B cell (primary cell): ENCODE results near the gene EIF4G1. TPM values are rescaled to one million over a fixed set of nuclear protein-coding genes. Genes with fewer than 3 reads are reported as not detected.

Experiments used
- ATAC-seq: fragments of 200-7000 bp; cut with Tn5 transposase; one replicate; pipeline ENCODE4 v1.10.0; 2021; ENCODE audit warnings: low read depth, mild to moderate bottlenecking, moderate number of reproducible peaks, moderate library complexity
- CTCF ChIA-PET: fragments of 350-600 bp; sonication (Branson Sonifier 250); formaldehyde crosslinking; loops from one replicate; lab custom pipeline; 2021; ENCODE audit warnings: antibody characterized with exemption, inconsistent platforms; lab: Charles Lee
- POLR2A ChIA-PET: fragments of 350-600 bp; sonication (Branson Sonifier 250); formaldehyde crosslinking; loops from one replicate; lab custom pipeline; 2021; ENCODE audit warnings: antibody characterized with exemption; lab: Charles Lee
- DNase-seq: peaks from one replicate; pipeline ENCODE4 v3.0.0; 2013
- H2AFZ ChIP-seq: 2 replicates; pipeline ENCODE4 v1.6.1; 2012; ENCODE audit warnings: mild to moderate bottlenecking, low read depth, low read length; ENCODE audit not compliant: insufficient read depth, poor library complexity, severe bottlenecking
- H3K27ac ChIP-seq, 2 donors: 1 replicate in 1 of 2; 2 replicates in 1 of 2; pipeline ENCODE4 v1.5.1; 2012 to 2013; ENCODE audit warnings: low read length in 2 of 2, mild to moderate bottlenecking in 2 of 2, moderate library complexity in 1 of 2
- H3K27me3 ChIP-seq, 4 experiments: fragments of 200-600 bp in 1 of 4; sonication (generic) in 1 of 4; replicated peaks in 1 of 4; 1 replicate in 2 of 4; 2 replicates in 2 of 4; pipeline versions ENCODE4 v1.6.1 to v1.7.0; 2013 to 2016; ENCODE audit warnings: low read length in 3 of 4, mild to moderate bottlenecking in 2 of 4, mixed read lengths in 1 of 4, moderate library complexity in 1 of 4; ENCODE audit not compliant: insufficient read depth in 4 of 4, control insufficient read depth in 3 of 4; ENCODE audit errors: control extremely low read depth in 1 of 4
- H3K36me3 ChIP-seq, 2 experiments: replicated peaks in 1 of 2; 1 replicate in 1 of 2; 2 replicates in 1 of 2; pipeline versions ENCODE4 v1.6.1 to v1.7.1; 2013; ENCODE audit warnings: low read length in 1 of 2; ENCODE audit not compliant: insufficient read depth in 2 of 2, control insufficient read depth in 1 of 2; ENCODE audit errors: control extremely low read depth in 1 of 2, extremely low read depth in 1 of 2
- H3K4me1 ChIP-seq, 2 donors: fragments of 200-600 bp in 1 of 2; sonication (generic) in 1 of 2; 1 replicate in 1 of 2; 2 replicates in 1 of 2; pipeline versions ENCODE4 v1.5.1 to v1.6.1; 2013 to 2017; ENCODE audit warnings: low read length in 2 of 2; ENCODE audit not compliant: control insufficient read depth in 2 of 2, insufficient read depth in 2 of 2
- H3K4me2 ChIP-seq: replicated peaks from 2 replicates; pipeline ENCODE3; 2012; ENCODE audit warnings: mild to moderate bottlenecking, low read depth, low read length; ENCODE audit not compliant: poor library complexity, severe bottlenecking
- H3K4me3 ChIP-seq, 5 experiments: fragments of 200-600 bp in 1 of 5; sonication (generic) in 1 of 5; 1 replicate in 3 of 5; 2 replicates in 2 of 5; pipeline versions ENCODE4 v1.5.1 to v1.7.0; 2011 to 2016; ENCODE audit warnings: low read length in 4 of 5, mild to moderate bottlenecking in 4 of 5, low read depth in 2 of 5, control low read depth in 1 of 5, moderate library complexity in 1 of 5; ENCODE audit not compliant: insufficient read depth in 1 of 5; ENCODE audit errors: control extremely low read depth in 1 of 5, extremely low read depth in 1 of 5
- H3K79me2 ChIP-seq: fragments of 200-600 bp; sonication (generic); one replicate; pipeline ENCODE4 v1.6.0; 2016; ENCODE audit warnings: low read length; ENCODE audit not compliant: control insufficient read depth, insufficient read depth
- H3K9ac ChIP-seq: fragments of 200-600 bp; sonication (generic); 2 replicates; pipeline ENCODE4 v1.6.1; 2017; ENCODE audit warnings: mild to moderate bottlenecking, low read length, moderate library complexity
- H3K9me3 ChIP-seq, 3 donors: one replicate each; pipeline versions ENCODE4 v1.6.1 to v1.7.1; 2013; ENCODE audit warnings: low read length in 2 of 3; ENCODE audit not compliant: control insufficient read depth in 2 of 3, insufficient read depth in 1 of 3; ENCODE audit errors: control extremely low read depth in 1 of 3
- H4K20me1 ChIP-seq: 2 replicates; pipeline ENCODE4 v1.6.0; 2012; ENCODE audit warnings: mild to moderate bottlenecking, low read length; ENCODE audit not compliant: insufficient read depth, control insufficient read depth, poor library complexity, severe bottlenecking
- H3K27ac Mint-ChIP-seq: one replicate; pipeline ENCODE4 v1.8.0; 2021; ENCODE audit warnings: mixed read lengths
- H3K27me3 Mint-ChIP-seq: one replicate; pipeline ENCODE4 v1.8.0; 2021; ENCODE audit warnings: mixed read lengths
- H3K4me1 Mint-ChIP-seq: one replicate; pipeline ENCODE4 v1.8.0; 2021; ENCODE audit warnings: mixed read lengths
- H3K4me3 Mint-ChIP-seq: one replicate; pipeline ENCODE4 v1.8.0; 2021; ENCODE audit warnings: mixed read lengths
- H3K9me3 Mint-ChIP-seq: one replicate; pipeline ENCODE4 v1.8.0; 2022; ENCODE audit warnings: mixed read lengths; ENCODE audit not compliant: insufficient read depth
- EZH2 ChIP-seq: IDR thresholded peaks from 2 replicates; pipeline ENCODE4 v1.6.1; 2012; ENCODE audit warnings: borderline replicate concordance, low read depth, mild to moderate bottlenecking, moderate library complexity, low read length; ENCODE audit not compliant: insufficient read depth, poor library complexity, severe bottlenecking
- WGBS: methylation state at CpG from one replicate; pipeline ENCODE4 v1.1.5; 2013; ENCODE audit warnings: missing lambda C conversion rate; ENCODE audit not compliant: insufficient coverage; 5-methylcytosine and 5-hydroxymethylcytosine counted together
- intact Hi-C: fragments of 100-400 bp; cut with micrococcal nuclease; formaldehyde crosslinking; loops from one replicate; pipeline ENCODE4 v1.10.0; 2022
- polyA plus RNA-seq: library from polyadenylated mRNA; depleted of rRNA; stranded (reverse); fragments of >200 nt; gene quantifications from 2 replicates; pipeline ENCODE4 v1.2.3, GENCODE V29; 2012
- total RNA-seq, 2 donors: library from RNA; stranded (reverse); fragments of 120-200 nt in 1 of 2; gene quantifications; 1 replicate in 1 of 2; 2 replicates in 1 of 2; pipeline versions ENCODE4 v1.2.3 to v1.2.4, GENCODE V29; 2013 to 2022
- TF ChIP-seq, protein P1 (sequence below): fragments of 200-600 bp; IDR thresholded peaks from one replicate; pipeline ENCODE4 v1.8.0; 2022; ENCODE audit warnings: antibody characterized with exemption, mild to moderate bottlenecking

EIF4G1 gene
- total and polyA plus RNA-seq, 2 donors (not counting 1 experiment from before 2014, with no cell fraction given), result 65.8 to 160 TPM

DNA sequence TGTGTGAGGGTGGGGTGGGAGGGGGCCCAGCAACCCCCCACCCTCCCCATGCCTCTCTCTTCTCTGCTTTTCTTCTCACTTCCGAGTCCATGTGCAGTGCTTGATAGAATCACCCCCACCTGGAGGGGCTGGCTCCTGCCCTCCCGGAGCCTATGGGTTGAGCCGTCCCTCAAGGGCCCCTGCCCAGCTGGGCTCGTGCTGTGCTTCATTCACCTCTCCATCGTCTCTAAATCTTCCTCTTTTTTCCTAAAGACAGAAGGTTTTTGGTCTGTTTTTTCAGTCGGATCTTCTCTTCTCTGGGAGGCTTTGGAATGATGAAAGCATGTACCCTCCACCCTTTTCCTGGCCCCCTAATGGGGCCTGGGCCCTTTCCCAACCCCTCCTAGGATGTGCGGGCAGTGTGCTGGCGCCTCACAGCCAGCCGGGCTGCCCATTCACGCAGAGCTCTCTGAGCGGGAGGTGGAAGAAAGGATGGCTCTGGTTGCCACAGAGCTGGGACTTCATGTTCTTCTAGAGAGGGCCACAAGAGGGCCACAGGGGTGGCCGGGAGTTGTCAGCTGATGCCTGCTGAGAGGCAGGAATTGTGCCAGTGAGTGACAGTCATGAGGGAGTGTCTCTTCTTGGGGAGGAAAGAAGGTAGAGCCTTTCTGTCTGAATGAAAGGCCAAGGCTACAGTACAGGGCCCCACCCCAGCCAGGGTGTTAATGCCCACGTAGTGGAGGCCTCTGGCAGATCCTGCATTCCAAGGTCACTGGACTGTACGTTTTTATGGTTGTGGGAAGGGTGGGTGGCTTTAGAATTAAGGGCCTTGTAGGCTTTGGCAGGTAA is 31.1 kb downstream of the EIF4G1 start:
- Histone ChIP-seq H3K9ac (no peak overlapping the region), H3K4me3 (no peak overlapping the region), H3K4me1 (no peaks in the 10 kb centered on the region), H3K4me2 (no peak overlapping the region), H3K9me3 (no peaks in the 10 kb centered on the region), H3K27ac (no peak overlapping the region), H3K27me3 (no peaks in the 10 kb centered on the region), H4K20me1 (no peaks in the 10 kb centered on the region), H3K36me3 (peaks cover 0 to 4% of the 10 kb centered on the region in 2 experiments), H2AFZ (no peak overlapping the region), H3K79me2 (no peaks in the 10 kb centered on the region)
- 80% methylated on average over 10 of the region's 14 CpGs for WGBS
- TF ChIP-seq, protein P1, sequence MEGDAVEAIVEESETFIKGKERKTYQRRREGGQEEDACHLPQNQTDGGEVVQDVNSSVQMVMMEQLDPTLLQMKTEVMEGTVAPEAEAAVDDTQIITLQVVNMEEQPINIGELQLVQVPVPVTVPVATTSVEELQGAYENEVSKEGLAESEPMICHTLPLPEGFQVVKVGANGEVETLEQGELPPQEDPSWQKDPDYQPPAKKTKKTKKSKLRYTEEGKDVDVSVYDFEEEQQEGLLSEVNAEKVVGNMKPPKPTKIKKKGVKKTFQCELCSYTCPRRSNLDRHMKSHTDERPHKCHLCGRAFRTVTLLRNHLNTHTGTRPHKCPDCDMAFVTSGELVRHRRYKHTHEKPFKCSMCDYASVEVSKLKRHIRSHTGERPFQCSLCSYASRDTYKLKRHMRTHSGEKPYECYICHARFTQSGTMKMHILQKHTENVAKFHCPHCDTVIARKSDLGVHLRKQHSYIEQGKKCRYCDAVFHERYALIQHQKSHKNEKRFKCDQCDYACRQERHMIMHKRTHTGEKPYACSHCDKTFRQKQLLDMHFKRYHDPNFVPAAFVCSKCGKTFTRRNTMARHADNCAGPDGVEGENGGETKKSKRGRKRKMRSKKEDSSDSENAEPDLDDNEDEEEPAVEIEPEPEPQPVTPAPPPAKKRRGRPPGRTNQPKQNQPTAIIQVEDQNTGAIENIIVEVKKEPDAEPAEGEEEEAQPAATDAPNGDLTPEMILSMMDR, result no peak
- TF ChIP-seq EZH2, result no peak
- CTCF ChIA-PET, result interaction anchor here (0.7 to 1.1 kb wide), 3 partner anchors 8 to 450 kb away, joined by 3 to 4 read pairs (median 3); no protein-coding TSS in a partner anchor
- intact Hi-C loops, result no loop called here
- no peaks in the 10 kb centered on the region for H3K9me3 Mint-ChIP-seq
- DNase-seq (no peak), ATAC-seq (peak; percentile 24)
- H3K27ac Mint-ChIP-seq, result no peak overlapping the region
- H3K27me3 Mint-ChIP-seq, result no peaks in the 10 kb centered on the region
- POLR2A ChIA-PET, result no interaction called here
- H3K4me3 Mint-ChIP-seq, result no peak overlapping the region
- no peaks in the 10 kb centered on the region for H3K4me1 Mint-ChIP-seq

DNA sequence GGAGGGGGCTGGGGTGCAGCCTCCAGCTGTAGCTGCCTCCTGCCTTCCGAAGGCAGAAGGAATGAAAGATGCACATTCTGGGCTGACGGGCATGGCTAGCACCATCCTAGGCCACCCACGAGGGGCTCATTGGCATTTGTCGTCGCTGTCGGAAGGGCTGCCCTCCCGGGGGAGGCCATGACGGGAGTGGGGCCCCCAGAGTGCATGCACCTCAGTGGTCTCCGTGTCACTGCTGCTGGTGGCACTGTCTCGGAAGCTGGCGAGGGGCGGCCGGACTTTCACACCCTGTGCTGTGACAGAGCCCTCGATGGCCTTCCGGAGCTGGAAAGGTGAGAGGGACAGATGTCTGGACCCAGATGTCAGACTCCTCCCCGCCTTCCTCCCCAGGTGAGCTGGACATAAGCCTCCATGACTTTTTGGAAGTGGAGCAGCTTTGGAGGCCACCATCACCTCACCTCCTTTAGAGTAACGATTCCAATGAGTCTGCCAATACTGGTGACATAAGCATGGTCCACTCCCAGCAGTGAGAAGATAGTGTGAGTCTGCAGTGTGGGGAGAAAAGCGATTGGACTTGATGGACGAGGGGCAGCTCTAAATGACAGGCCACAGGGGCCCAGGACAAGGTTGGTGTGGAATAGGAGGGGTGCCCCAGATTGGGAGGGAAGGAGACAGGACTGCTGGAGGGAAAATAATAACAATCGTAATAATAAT is 32.2 kb downstream of the EIF4G1 start:
- Histone ChIP-seq H3K27me3 (no peaks in the 10 kb centered on the region), H3K4me3 (no peak overlapping the region), H3K4me2 (no peak overlapping the region), H4K20me1 (no peaks in the 10 kb centered on the region), H3K9me3 (no peaks in the 10 kb centered on the region), H3K79me2 (no peaks in the 10 kb centered on the region), H3K4me1 (no peaks in the 10 kb centered on the region), H3K27ac (no peak overlapping the region), H3K36me3 (peaks cover 0 to 4% of the 10 kb centered on the region in 2 experiments), H2AFZ (no peak overlapping the region), H3K9ac (no peak overlapping the region)
- H3K27me3 Mint-ChIP-seq, result no peaks in the 10 kb centered on the region
- no peaks in the 10 kb centered on the region for H3K9me3 Mint-ChIP-seq
- no peak for TF ChIP-seq EZH2
- TF ChIP-seq, protein P1, result no peak
- no peak overlapping the region for H3K4me3 Mint-ChIP-seq
- POLR2A ChIA-PET, result no interaction called here
- 98% methylated on average over 18 of the region's 20 CpGs for WGBS
- CTCF ChIA-PET, result no interaction called here
- H3K4me1 Mint-ChIP-seq, result no peaks in the 10 kb centered on the region
- intact Hi-C loops, result no loop called here
- no peak overlapping the region for H3K27ac Mint-ChIP-seq
- ATAC-seq, result no peak
- DNase-seq, result no peak
